ENCODE data around the gene CNOT3. TPM values are rescaled to one million over a fixed set of nuclear protein-coding genes. Genes with fewer than 3 reads are reported as not detected.

The CNOT3 gene
- total and polyA plus RNA-seq, 2 experiments from 2014 or later: 39.7 to 47.0 TPM

DNA sequence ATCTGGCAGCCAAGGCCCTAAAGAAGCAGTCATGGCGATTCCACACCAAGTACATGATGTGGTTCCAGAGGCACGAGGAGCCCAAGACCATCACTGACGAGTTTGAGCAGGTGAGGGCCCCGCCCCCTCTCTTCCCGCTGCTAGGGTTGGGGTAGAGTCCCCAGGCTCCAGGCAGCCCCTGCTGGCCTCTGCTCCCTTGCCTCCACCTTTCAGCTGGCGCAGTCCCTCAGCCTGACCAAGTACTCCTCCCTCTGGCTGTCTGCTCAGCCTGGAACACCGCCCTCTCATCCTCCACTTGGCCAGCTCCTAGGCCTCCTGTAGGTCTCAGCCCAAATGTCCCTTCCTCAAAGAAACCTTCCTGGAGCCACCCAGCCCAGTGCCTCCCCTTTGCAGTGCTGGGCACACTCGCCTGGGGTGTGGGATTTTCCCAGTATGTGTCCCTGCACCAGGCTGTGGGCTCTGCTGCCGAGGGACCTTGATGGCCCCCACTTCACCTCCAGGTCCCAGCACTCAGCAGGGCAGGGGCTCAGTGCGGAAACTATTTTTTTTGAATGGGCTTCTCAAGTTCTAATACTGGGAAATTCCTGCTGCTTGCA is 16.3 kb downstream of the CNOT3 start (continued):
- TF ChIP-seq, protein P1, sequence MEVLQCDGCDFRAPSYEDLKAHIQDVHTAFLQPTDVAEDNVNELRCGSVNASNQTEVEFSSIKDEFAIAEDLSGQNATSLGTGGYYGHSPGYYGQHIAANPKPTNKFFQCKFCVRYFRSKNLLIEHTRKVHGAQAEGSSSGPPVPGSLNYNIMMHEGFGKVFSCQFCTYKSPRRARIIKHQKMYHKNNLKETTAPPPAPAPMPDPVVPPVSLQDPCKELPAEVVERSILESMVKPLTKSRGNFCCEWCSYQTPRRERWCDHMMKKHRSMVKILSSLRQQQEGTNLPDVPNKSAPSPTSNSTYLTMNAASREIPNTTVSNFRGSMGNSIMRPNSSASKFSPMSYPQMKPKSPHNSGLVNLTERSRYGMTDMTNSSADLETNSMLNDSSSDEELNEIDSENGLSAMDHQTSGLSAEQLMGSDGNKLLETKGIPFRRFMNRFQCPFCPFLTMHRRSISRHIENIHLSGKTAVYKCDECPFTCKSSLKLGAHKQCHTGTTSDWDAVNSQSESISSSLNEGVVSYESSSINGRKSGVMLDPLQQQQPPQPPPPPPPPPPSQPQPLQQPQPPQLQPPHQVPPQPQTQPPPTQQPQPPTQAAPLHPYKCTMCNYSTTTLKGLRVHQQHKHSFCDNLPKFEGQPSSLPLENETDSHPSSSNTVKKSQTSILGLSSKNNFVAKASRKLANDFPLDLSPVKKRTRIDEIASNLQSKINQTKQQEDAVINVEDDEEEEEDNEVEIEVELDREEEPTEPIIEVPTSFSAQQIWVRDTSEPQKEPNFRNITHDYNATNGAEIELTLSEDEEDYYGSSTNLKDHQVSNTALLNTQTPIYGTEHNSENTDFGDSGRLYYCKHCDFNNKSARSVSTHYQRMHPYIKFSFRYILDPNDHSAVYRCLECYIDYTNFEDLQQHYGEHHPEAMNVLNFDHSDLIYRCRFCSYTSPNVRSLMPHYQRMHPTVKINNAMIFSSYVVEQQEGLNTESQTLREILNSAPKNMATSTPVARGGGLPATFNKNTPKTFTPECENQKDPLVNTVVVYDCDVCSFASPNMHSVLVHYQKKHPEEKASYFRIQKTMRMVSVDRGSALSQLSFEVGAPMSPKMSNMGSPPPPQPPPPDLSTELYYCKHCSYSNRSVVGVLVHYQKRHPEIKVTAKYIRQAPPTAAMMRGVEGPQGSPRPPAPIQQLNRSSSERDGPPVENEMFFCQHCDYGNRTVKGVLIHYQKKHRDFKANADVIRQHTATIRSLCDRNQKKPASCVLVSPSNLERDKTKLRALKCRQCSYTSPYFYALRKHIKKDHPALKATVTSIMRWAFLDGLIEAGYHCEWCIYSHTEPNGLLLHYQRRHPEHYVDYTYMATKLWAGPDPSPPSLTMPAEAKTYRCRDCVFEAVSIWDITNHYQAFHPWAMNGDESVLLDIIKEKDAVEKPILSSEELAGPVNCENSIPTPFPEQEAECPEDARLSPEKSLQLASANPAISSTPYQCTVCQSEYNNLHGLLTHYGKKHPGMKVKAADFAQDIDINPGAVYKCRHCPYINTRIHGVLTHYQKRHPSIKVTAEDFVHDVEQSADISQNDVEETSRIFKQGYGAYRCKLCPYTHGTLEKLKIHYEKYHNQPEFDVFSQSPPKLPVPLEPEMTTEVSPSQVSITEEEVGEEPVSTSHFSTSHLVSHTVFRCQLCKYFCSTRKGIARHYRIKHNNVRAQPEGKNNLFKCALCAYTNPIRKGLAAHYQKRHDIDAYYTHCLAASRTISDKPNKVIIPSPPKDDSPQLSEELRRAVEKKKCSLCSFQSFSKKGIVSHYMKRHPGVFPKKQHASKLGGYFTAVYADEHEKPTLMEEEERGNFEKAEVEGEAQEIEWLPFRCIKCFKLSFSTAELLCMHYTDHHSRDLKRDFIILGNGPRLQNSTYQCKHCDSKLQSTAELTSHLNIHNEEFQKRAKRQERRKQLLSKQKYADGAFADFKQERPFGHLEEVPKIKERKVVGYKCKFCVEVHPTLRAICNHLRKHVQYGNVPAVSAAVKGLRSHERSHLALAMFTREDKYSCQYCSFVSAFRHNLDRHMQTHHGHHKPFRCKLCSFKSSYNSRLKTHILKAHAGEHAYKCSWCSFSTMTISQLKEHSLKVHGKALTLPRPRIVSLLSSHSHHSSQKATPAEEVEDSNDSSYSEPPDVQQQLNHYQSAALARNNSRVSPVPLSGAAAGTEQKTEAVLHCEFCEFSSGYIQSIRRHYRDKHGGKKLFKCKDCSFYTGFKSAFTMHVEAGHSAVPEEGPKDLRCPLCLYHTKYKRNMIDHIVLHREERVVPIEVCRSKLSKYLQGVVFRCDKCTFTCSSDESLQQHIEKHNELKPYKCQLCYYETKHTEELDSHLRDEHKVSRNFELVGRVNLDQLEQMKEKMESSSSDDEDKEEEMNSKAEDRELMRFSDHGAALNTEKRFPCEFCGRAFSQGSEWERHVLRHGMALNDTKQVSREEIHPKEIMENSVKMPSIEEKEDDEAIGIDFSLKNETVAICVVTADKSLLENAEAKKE (CRISPR knock-in tag; IDR thresholded peaks at IDR 0.05): no peak
- no peak for TF ChIP-seq CTCF (conservative IDR thresholded peaks at IDR 0.05; ENCODE audit: low read depth in 2 of 2)
- no peak for TF ChIP-seq JUNB (IDR thresholded peaks at IDR 0.05; ENCODE audit: unreplicated experiment)

DNA sequence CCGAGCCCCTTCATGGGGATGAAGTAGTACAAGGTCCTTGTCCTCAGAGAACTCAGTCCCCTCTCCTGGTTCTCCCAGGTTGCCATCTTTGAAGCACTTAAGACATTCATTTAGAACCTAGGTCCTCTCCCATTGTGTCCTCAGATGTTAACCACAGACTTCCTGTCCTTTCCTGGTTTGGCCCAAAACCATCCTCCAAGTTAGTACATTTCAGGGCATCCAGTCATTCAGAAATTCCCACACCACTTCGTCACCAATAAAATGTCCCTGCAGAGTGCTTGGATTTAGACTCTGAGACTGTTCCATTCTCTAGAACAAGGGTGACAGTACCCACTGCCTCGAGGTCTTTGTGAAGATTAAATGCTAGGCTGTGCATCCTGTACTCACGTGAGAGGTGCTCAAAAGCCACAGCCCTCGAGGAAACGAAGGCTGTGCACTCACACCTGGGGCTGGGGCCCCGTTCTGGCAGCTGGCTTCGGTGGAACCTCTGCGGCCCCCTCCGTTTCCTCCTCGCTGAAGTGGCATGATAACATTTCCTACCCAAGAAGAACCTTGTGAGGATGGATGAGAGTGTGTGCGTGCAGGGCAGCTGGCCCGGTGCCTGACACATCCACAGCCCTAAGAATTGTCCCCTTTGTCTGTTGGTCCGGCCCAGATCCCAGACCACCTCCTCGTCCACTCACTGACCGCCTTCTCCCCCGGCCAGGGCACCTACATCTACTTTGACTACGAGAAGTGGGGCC is 17.2 kb downstream of the CNOT3 start:
- peaks cover 4% of the 10 kb centered on the region; the same call in 1 of the 2 replicates for H3K4me1 ChIP-seq (ENCODE audit: insufficient read depth)
- H4K20me1 ChIP-seq (replicated peaks; ENCODE audit: insufficient read depth): peaks cover 10% of the 10 kb centered on the region; the same call in 1 of the 2 replicates
- Mint-ChIP-seq H3K4me1 (peaks cover 9% of the 10 kb centered on the region; the same call in 1 of the 3 replicates), H3K27ac (no peak overlapping the region), H3K9me3 (peaks cover 2% of the 10 kb centered on the region; the same call in 2 of the 3 replicates), H3K4me3 (no peak overlapping the region), H3K27me3 (ENCODE audit: insufficient read depth, low read depth, poor library complexity) (peaks cover 17% of the 10 kb centered on the region), H3K36me3 (ENCODE audit: low read depth) (peaks cover 69% of the 10 kb centered on the region)
- H3K79me2 ChIP-seq (replicated peaks; ENCODE audit: insufficient read depth): peaks cover 9% of the 10 kb centered on the region; the same call in 1 of the 2 replicates
- DNase-seq (ENCODE audit: low spot score) (no peak), ATAC-seq (no peak)
- H2AFZ ChIP-seq: no peak overlapping the region
- H3K27me3 ChIP-seq (ENCODE audit: insufficient read depth): no peaks in the 10 kb centered on the region
- no peak overlapping the region for H3K27ac ChIP-seq (ENCODE audit: low read depth)
- peaks cover 27% of the 10 kb centered on the region for H3K36me3 ChIP-seq (ENCODE audit: insufficient read depth)
- H3K4me3 ChIP-seq: no peak overlapping the region
- H3K4me2 ChIP-seq: no peak overlapping the region
- no peaks in the 10 kb centered on the region for H3K9me2 ChIP-seq (ENCODE audit: insufficient read depth)
- H3F3A ChIP-seq (replicated peaks; ENCODE audit: low read depth): peaks cover 26% of the 10 kb centered on the region
- TF ChIP-seq NANOG (IDR thresholded peaks at IDR 0.05; ENCODE audit: borderline replicate concordance) (no peak), JUNB (IDR thresholded peaks at IDR 0.05; ENCODE audit: unreplicated experiment) (no peak), CREB1 (CRISPR knock-in tag; IDR thresholded peaks at IDR 0.05; ENCODE audit: low read depth) (no peak), ETS1 (IDR thresholded peaks at IDR 0.05) (no peak)
